GM19240 (cell line): ENCODE data around the gene IL2RA.

Experiments used
- DNase-seq: peaks from one replicate; pipeline ENCODE4 v3.0.0; 2011; ENCODE audit warnings: low spot score; ENCODE audit not compliant: insufficient read length

The IL2RA gene

DNA sequence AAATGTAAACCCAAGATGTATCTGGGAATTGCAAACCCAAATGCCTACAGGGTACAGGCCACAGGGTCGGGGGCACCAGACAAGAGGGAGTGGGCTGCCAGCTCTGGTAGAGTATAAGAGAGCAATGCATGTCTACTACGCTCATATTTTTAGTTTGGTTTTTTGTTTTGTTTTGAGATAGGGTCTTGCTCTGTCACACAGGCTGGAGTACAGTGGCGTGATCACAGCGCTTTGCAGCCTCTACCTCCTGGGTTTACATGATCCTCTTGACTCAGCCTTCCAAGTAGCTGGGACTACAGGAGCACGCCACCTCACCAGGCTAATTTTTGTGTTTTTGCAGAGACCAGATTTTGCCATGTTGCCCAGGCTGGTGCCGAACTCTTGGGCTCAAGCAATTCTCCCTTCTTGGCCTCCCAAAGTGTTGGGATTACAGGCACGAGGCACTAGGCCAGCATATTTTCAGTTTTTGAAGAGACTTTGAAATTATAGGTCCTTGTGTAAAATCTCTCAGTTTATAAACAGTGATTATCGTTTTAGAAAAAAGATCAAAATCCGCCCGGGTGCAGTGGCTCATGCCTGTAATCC is 73.7 kb downstream of the IL2RA start:
- DNase-seq, result no peak

DNA sequence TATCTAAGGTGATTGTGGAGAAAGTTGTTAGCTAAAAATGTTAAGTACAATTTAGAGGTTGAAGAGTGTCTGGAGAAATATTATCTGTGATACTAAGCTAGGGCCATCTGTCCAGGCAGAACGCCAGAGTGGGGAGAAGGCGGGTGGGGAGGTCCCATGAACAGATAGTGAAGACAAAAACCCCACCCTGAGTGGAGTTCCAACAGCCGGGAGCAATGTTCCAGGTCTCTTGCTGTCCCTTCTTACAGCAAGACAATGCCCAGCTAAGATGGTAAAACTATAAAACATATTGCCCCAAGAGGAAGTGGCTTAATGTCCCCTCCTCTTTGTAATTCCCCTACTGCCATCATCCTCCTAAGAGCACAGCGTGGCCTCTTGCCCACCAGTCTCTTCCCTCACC is 74.4 kb downstream of the IL2RA start:
- DNase-seq, result no peak

DNA sequence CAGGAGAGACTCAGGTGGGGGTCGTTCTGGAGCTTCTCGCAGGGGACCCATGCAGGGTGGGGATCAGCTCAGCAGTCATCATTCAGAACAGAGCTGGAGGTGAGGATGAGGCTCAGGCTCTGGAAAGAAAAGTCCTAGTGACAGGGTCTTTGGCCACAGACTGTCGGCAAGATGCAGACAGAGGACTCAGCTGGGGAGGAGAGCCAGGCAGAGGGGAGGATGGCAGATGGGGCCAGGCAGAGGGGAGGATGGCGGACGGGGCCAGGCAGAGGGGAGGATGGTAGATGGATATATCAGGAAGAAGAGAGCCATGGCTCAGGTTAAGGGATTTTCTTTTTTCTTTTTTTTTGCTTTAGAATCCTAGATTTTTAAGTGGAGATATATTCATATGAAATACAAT is 77.1 kb downstream of the IL2RA start:
- no peak for DNase-seq

DNA sequence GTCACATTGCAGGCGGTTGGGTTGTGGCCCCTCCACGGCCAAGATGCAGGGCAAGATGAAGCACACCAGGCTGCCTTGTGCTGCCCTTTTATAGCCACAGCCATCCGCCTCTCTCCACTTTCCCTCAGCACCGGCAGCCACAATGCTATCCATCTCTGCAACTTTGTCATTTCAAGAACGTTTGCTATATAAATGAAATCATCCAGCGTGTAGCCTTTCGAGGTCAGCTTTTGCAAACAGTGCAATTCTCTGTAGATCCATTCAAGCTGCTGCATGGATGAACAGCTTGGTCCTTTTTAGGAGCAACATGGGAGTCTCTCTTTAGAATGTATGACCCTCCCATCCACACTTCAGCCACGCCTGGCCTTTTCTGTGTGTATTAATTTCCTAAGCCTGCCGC is 78.4 kb downstream of the IL2RA start:
- no peak for DNase-seq

DNA sequence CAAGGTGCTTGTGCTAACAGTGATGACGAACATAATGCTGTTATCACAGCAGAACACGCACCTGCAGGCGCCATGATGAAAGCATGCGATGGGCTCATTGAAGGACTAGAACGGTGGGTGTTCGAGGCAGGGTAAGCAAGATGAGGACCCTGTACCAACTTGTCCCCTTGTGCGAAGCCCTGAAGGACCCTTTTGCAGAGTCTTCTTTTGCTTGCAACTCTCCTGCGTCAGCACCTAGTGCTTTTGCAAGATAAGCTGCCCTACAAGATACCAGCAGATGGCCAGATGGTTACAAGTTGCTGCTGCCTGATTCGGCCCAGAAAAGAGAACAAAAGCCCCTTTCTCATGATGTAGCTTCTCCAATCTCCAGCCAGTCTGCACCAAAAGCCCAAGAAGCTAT is 80.6 kb downstream of the IL2RA start:
- no peak for DNase-seq

DNA sequence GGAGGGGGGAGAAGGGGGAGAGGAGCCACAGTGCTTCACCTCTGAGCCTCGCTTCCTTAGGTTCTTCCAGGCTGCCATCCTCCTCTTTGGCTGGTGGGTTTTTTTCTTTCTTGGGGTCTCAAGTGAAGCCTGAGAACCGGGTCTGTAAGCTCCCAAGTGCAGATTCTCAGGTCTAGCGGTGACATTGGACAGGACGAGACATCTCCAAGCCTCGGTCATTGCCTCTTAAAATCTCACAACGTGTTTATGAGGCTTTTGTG is 84.0 kb downstream of the IL2RA start:
- DNase-seq, result no peak

DNA sequence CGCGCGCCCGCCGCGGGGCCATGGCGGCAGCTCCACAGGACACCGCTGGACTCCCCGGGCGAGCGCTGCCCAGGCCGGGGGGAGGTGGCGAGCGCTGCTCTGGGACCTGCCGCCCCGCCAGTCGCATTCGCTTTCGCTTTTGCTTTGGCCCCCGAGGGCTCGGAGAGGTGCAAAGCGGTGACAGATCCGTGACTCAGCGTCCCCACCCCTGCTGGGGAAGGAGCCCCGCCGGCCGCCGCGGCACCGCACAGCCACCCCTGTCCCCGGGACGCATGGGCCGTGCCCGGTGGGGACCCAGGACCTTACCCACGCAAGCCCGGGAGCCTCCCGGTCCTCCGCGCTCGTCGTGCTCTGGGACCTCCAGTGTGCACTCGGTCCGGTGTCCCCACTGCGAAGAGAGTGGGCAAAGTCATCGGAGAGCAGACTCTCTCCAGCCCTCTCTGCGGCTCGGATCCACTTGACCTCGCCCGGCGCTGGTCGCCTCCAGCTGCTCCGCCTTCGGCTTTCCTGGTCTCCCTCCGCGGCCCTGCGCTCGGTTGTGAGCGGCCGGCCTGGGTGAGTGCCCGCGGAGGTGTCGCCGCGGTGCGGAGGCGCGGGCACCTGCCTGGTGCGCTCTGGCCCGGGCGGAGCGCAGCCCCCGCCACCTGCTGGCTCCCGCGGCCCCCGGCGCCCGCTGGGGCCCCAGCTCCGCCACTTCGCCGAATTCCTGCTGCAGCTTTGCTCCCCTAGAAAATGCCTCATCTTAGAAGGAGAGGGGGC is 84.5 kb downstream of the IL2RA start, which contains the start of gene IL15RA:
TSS of gene IL15RA (minus strand) at position 73 of the 759 bp plus-strand sequence. CDS start at position 22, 51 bp downstream.
- DNase-seq, result peak; percentile 69

DNA sequence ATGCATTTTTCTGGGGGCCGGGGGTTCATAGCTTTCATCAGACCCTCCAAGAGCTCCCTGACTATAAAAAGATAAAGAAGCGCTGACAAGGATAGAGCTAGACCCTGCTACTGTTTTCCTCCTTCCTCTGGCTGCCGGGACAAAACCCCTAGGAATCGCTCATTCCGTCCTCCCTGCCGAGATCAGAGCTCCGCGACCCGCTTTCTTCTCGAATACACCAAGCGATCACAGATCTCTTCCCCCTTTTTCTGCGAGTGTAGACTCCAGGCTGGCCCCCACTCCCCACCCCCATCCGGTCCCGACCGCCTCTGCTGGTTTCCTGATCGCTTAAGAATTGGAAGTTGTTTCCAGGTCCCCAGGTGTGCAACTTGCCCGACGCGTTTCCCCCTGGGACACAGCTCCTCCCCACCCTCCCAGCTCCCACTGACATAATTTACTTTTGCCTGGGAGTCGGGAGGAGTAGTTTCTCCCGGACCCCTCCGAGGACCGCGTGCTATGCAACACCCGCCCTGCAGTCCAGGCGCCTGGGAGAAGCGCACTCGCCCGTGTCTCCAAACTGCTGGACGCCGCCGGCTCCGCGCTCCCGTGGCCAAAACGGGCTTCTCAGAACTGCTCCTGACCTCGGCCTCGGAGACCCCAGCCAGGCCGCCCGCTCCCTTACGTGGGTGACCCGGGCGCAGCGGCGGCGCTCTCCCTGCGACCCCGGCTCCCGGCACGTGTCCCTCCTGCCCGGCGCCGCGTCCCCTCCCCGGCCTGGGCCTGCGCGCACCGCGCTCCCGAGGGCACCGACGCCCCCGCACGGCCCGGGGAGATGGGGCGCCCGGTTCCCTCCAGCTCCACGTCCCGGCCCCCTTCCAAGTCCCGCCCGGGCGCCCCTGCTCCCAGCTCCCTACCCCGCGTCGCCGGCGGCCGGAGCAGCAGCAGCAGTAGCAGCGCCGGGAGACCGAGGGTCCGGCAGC is 85.4 kb downstream of the IL2RA start:
- peak; percentile 19 for DNase-seq

DNA sequence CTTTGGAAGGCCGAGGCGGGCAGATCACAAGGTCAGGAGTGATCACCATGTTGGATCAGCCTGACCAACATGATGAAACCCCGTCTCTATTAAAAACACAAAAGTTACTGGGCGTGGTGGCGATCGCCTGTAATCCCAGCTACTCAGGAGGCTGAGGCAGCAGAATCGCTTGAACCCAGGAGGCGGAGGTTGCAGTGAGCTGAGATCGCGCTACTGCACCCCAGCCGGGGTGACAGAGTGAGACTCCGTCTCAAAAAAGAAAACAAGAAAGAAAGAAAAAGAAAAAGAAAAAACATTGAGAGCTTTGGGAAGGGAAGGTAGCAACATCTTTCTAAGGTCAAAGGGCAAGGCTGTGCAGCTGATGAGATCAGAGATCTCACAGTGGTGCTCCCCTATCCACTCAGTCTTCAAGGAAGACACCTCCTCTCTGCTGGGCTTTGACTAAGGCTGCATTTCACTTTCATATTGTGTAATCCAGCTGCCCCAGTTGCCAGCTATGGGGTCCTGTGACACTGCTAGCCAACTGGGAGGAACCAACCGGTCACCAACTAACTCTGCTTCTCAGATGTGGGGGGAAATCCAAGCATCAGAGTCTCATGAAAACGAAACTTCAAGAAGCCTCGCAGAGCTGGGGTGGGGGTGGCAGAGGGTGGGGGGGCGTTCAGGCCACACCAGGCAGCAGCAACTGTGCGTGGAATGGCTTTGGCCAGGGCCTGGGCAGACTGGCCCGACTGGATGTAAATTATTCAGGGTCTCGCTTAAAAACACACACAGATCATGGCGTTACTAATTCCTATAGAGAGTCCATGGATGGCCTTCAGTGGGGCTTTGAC is 86.3 kb downstream of the IL2RA start:
- DNase-seq, result peak; percentile 59

DNA sequence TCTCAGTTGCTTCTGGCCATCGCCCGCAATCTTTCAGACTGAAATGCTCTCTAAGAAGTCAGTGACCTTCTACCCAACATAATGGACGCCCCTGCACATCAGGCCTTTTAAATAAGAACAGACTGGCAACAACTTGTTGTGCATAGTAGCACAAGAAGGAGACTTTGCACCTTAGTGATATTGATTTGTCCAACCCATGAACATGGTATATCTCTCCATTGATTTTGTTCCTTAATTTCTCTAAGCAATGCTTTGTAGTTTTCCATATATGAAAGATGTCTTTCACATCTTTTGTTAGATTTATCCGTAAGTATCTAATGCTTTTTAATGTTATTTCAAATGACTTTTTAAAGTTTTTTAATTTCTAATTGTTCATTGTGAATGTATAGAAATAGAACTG is 89.1 kb downstream of the IL2RA start:
- no peak for DNase-seq

DNA sequence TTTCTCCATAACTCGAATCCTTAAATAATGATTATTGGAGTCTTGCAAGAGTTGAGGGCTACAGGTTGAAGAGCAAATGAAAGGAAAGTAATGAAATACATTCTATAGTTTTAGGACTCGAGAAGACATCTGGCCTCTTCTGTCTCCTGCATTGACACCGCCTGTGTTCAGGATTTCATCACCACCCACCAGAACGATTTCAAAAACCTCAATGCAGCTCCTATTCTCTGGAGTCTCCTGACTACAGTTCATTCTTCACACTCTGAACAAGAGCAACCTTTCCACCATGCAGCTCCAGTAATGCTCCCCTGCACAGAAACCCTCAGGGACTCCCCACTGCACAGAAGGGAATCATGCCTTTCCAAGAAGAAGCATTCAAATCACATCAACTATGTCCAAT is 90.3 kb downstream of the IL2RA start:
- DNase-seq, result no peak

DNA sequence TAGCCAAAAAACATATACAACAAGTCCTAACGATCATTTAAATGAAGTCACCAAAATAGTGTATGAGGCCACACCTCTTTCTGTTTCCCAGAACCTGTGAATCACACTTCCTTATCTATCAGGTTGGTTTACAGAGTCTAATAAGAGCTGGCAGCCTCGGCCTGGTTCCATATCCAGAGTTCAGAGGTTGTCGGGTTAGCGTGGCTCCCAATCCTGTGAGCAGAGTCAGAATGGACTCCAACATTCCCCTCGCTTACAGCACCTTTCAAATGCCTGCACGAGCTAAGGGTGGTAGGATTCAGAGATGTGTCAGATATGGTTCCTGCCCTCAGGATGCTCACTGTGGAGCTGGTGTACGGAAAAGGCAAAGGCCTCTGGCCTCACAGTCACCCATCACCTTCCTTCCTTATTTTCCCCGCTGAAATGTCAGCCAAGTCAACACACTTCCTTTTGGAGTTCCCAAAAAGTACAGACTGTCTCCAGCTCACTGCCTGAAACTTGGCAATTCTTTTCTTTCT is 90.8 kb downstream of the IL2RA start:
- DNase-seq, result no peak

DNA sequence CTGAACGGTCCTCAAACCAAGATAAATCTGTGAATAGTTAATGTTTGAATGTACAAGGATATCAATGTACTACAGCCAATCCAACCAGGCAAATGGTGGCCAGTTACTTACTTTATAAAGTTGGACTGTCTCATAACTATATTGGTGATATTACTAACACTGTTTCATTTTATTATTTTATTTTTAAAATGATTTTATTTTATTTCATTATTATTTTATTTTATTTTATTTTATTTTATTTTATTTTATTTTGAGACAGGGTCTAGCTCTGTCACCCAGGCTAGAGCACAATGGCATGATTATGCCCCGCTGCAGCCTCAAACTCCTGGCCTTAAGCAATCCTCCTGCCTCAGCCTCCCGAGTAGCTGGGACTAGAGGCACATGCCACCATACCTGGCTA is 91.6 kb downstream of the IL2RA start:
- no peak for DNase-seq

DNA sequence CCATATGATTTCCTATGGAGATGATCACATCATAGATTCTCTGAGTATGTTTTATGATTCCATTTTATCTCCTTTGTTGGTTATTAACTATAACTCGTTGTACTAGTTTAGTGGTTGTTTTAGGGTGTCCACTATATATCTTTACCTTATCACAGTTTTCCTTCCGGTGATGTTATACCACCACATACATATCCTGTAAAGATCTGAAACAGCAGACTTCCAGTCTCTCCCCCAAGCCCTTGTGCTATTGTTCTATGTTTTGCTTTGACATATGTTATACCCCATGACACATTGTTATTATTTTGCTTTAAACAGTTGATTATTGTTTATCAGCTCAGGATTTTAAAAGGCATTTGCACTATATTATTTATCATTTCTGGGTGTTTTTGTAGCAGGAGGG is 92.1 kb downstream of the IL2RA start:
- DNase-seq, result no peak

DNA sequence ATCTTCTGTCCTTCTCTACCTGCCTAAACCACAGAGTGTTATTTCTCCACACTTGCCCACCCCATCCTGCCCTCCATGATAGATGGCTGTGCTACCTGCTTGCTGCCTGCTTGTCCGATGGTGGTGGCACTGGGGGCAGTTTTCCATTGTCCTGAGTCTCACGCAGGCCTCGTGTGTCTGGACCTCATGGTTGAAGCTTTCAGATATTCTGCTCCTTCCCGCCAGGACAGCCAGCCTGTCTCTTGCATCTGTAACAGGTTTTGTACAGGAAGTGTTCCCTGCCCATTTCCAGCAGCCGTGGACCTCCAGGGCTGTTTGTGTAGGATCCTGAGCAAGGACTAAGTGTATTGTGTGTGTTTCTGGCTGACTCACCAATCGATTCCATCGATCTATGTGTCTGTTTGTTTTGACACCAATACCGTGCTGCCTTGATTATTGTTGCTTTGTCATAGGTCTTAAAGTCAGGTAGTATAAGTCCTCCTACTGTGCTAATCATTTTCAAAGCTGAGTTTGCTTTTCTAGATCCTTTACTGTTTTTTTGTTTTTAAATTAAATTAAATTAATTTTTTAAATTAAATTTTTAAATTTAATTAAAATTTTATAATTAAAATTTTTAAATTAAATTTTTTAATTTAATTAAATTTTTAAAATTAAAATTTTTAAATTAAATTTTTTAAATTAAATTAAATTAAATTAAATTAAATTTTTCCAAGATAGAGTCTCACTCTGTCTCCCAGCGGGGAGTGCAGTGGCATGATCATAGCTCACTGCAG is 93.3 kb downstream of the IL2RA start:
- DNase-seq, result no peak

DNA sequence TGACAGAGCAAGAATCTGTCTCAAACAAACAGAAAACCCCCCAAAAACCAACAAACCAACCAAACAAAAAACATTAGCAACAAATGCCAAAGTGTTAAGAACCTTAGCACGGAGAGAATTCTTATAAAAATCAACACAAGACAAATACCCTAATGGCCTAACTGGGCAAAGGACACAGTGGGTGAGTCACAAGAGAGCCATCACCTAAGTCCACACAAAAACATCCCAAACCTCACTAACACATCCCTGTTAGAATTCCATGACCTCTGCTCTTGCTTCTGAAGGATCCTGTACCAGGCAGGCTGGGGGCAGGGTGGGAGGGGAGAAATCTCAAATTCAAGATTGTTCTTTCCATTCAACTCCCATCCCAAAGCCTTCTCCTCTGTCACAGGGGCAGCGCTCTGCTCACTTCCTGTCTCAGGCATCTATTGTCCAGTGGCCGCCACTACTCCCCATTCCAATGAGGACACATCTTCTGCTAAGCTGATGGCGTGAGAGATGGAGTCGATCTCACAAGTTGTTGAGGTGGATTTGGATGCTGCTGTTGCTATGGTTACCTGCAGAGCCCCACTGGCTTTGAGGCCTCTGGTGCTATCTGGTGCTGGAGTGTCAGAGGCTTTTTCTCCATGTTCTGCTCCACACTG is 94.0 kb downstream of the IL2RA start:
- DNase-seq, result no peak

DNA sequence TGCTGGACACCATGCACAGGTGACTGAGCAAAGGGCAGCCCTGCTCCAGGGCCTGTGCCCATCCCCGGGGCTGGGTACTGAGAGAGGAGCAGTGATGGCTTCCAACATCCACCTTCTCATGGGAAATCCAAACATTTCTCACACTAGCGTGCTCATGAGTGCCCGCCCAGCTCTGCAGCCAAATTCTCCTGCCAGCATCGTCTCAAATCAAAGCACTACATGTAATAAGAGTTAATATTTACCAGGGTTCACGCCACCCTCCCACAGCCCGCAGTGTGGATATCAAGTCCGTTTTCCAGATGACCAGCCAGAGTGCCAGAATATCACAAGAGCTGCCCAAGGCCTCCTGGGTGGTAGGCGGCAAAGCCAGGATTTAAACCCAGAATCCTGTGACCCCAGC is 96.9 kb downstream of the IL2RA start:
- no peak for DNase-seq

DNA sequence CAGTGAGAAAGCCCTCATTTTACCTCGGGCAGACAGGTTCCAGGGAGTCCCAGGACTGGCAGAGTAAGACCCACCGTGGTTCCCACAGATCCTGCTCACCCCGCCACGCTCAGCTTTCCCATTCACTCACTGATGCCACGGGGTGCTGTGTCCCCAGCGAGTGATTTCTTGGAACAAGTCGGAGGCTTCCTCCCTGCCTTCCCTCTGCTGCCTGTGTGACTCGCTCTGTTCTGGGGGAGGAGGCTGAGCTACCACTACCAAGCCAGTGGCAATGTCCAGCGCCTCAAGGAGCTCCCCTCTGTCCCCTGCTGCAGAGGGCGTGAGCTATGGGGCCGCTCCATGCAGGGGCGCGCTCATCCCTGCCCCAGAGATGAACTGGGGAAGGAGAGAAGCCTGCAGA is 97.4 kb downstream of the IL2RA start:
- no peak for DNase-seq

DNA sequence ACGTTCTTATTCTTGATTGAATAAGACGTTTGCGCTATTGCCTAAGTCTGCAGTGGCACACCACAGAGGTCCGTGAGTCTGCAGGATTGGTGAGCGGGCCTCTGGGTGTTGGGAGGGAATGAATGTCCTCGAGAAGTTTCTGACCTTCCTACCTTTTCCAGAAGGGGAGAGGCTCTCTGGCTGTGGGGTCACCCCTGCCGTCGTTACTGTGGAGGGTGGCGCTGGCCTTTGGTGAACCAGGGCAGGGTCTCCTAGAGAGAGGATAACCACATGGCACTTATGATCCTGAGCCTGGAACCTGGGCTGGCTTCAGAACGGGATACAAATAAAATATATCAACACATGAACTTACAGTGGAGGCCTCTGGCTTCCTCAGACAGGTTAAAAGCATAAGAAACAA is 98.6 kb downstream of the IL2RA start:
- no peak for DNase-seq

DNA sequence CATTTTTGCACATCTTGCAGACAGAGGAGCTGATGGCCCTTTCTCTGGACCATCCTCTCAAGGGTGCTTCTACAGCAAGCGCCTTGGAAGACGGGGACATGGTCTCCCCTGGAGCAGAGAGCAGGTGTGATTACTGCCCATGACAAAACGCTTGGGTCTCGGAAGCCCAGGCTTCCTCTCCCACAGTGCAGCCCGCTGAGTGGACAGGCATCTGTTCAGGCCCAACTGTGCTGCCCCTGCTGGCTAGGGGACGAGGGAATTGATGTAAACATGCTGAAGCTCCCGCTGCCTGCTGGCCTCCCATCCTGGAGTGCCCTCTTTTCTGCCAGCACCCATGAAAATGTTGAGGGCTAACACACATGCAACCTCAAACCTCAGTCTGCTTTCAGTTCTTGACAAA is 99.1 kb downstream of the IL2RA start:
- no peak for DNase-seq
